Neural crest cell (in vitro differentiated cells): ENCODE data around the gene PTPN20. TPM values are rescaled to one million over a fixed set of nuclear protein-coding genes. Genes with fewer than 3 reads are reported as not detected.

ENCODE experiments used
- DNase-seq: peaks from one replicate; pipeline ENCODE4 v3.0.0; 2021; ENCODE audit warnings: low read depth, mixed read lengths, low spot score
- H3K27ac Mint-ChIP-seq: one replicate; pipeline ENCODE4 v1.8.0; 2021; ENCODE audit warnings: mild to moderate bottlenecking, mixed read lengths; ENCODE audit not compliant: unreplicated experiment
- H3K27me3 Mint-ChIP-seq: 2 replicates; pipeline ENCODE4 v1.8.0; 2021; ENCODE audit warnings: low read depth, mild to moderate bottlenecking, mixed read lengths
- H3K36me3 Mint-ChIP-seq: 2 replicates; pipeline ENCODE4 v1.8.0; 2021; ENCODE audit warnings: low read depth, mild to moderate bottlenecking, mixed read lengths
- H3K4me1 Mint-ChIP-seq: 2 replicates; pipeline ENCODE4 v1.8.0; 2021; ENCODE audit warnings: mixed read lengths
- H3K4me3 Mint-ChIP-seq: one replicate; pipeline ENCODE4 v1.8.0; 2021; ENCODE audit warnings: mild to moderate bottlenecking, mixed read lengths
- H3K9me3 Mint-ChIP-seq: 2 replicates; pipeline ENCODE4 v1.8.0; 2021; ENCODE audit warnings: mixed read lengths
- total RNA-seq: library from RNA; stranded (reverse); gene quantifications from 2 replicates; pipeline ENCODE4 v1.2.1, GENCODE V29; 2021
- TF ChIP-seq, protein P1 (sequence below): fragments of 200-600 bp; sonication (generic); conservative IDR thresholded peaks from 2 replicates; pipeline ENCODE4 v1.5.0; 2021; ENCODE audit warnings: antibody characterized with exemption, mild to moderate bottlenecking

Gene PTPN20
- total RNA-seq, 1 donor from 2014 or later: not detected

- Mint-ChIP-seq H3K4me1 (peaks cover 11% of the 10 kb centered on the region), H3K27ac (peak overlapping the region; percentile 41), H3K27me3 (no peaks in the 10 kb centered on the region), H3K36me3 (no peaks in the 10 kb centered on the region), H3K4me3 (no peak overlapping the region), H3K9me3 (no peaks in the 10 kb centered on the region)
- DNase-seq: peak; percentile 53
- TF ChIP-seq, protein P1, sequence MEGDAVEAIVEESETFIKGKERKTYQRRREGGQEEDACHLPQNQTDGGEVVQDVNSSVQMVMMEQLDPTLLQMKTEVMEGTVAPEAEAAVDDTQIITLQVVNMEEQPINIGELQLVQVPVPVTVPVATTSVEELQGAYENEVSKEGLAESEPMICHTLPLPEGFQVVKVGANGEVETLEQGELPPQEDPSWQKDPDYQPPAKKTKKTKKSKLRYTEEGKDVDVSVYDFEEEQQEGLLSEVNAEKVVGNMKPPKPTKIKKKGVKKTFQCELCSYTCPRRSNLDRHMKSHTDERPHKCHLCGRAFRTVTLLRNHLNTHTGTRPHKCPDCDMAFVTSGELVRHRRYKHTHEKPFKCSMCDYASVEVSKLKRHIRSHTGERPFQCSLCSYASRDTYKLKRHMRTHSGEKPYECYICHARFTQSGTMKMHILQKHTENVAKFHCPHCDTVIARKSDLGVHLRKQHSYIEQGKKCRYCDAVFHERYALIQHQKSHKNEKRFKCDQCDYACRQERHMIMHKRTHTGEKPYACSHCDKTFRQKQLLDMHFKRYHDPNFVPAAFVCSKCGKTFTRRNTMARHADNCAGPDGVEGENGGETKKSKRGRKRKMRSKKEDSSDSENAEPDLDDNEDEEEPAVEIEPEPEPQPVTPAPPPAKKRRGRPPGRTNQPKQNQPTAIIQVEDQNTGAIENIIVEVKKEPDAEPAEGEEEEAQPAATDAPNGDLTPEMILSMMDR: peak; percentile 91
Observed at GRCh38 chr10:47024399-47025252, 113.4 kb downstream of the PTPN20 start.

- no peaks in the 10 kb centered on the region for H3K27me3 Mint-ChIP-seq
- H3K36me3 Mint-ChIP-seq: no peaks in the 10 kb centered on the region
- no peak for DNase-seq
- no peaks in the 10 kb centered on the region for H3K9me3 Mint-ChIP-seq
- H3K4me1 Mint-ChIP-seq: peaks cover 11% of the 10 kb centered on the region
- TF ChIP-seq, protein P1: no peak
- no peak overlapping the region for H3K27ac Mint-ChIP-seq
- no peak overlapping the region for H3K4me3 Mint-ChIP-seq
Observed at GRCh38 chr10:47025253-47025539, 114.0 kb downstream of the PTPN20 start.

- Mint-ChIP-seq H3K9me3 (no peaks in the 10 kb centered on the region), H3K27ac (no peak overlapping the region), H3K36me3 (no peaks in the 10 kb centered on the region), H3K4me3 (no peak overlapping the region), H3K27me3 (no peaks in the 10 kb centered on the region), H3K4me1 (peaks cover 11% of the 10 kb centered on the region)
- TF ChIP-seq, protein P1: no peak
- no peak for DNase-seq
Observed at GRCh38 chr10:47025540-47026300, 114.5 kb downstream of the PTPN20 start.

DNA sequence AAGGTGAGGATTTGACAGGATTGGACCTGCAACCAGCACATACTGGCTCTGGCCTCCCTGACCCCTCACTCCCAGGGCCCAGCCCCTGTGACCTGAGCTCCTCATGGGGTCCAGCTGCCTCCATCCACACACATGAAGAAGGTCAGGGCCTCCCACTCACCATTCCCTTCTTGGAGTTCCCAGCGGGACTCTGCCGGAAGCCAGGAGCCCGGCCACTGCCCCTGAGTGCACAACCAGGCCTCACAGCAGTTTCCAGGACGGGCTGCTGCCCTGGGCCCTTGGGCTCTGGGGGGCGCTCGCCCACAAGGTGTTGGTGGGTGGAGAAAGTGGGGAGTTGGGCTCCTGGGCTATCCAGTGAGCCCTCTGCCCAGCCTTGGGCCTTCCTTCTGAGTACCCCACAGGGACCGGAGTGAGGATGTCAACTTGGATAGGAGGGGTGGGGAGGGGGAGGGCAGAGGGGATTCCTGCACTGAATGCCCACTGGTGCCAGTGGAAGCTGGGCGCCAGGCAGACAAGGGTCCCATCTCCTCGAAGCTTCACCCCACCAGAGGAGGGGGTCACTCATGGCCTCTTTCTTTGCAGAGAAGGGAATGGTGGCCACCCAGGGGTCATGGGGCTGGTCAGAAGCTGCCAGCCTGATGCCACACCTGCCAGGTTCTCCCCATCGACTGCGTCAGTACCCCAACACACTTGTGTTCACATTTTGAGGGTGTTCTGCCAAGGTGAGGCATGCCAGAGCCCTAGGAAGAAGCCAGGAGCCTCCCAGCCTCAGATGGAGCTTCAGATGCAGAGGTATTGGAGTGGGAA, 115.3 kb downstream of the PTPN20 start:
- DNase-seq: no peak
- no peaks in the 10 kb centered on the region for H3K36me3 Mint-ChIP-seq
- no peak overlapping the region for H3K4me3 Mint-ChIP-seq
- H3K27me3 Mint-ChIP-seq: no peaks in the 10 kb centered on the region
- H3K27ac Mint-ChIP-seq: no peak overlapping the region
- TF ChIP-seq, protein P1: no peak
- H3K4me1 Mint-ChIP-seq: peaks cover 11% of the 10 kb centered on the region
- no peaks in the 10 kb centered on the region for H3K9me3 Mint-ChIP-seq

DNA sequence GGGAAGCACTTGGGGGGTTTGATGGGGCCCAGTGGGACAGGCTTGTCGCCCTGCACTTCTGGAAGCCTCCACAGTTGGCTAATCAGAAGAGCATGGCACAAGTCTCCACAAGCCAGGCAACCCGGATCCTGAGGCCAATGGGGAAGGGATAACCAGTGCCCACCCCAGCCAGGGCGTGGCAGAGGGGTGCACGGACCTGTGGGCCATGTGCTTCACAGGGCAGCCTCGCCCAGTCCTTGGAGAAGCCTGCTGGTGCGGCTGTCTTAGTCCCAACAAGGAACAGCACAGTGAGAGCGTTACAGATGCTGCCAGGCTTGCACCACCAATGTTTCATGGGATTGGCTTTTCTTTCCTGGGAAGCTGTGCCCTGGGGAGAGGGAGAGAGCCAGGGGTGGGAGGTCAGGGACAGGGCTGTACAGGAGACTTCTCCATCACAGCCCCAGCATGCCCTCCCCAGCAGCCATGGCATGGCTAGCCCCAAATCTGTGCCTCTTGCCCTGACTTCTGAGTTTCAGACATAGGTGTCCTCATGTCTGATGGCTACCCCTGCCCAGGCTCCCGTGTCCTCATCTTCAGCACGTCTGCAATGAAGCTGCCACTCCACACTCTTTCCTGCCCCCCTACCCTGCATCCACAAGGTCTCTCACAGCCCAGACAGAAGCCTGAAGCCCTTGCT, 116.0 kb downstream of the PTPN20 start:
- H3K36me3 Mint-ChIP-seq: no peaks in the 10 kb centered on the region

More for the DNA sequence above, 116.0 kb downstream of the PTPN20 start:
- no peaks in the 10 kb centered on the region for H3K9me3 Mint-ChIP-seq
- TF ChIP-seq, protein P1: no peak
- no peak for DNase-seq
- H3K4me3 Mint-ChIP-seq: no peak overlapping the region
- H3K27ac Mint-ChIP-seq: peak overlapping the region; percentile 80
- H3K4me1 Mint-ChIP-seq: peaks cover 11% of the 10 kb centered on the region
- no peaks in the 10 kb centered on the region for H3K27me3 Mint-ChIP-seq
